ENCODE data around the gene ZBTB6.

Gene ZBTB6

DNA sequence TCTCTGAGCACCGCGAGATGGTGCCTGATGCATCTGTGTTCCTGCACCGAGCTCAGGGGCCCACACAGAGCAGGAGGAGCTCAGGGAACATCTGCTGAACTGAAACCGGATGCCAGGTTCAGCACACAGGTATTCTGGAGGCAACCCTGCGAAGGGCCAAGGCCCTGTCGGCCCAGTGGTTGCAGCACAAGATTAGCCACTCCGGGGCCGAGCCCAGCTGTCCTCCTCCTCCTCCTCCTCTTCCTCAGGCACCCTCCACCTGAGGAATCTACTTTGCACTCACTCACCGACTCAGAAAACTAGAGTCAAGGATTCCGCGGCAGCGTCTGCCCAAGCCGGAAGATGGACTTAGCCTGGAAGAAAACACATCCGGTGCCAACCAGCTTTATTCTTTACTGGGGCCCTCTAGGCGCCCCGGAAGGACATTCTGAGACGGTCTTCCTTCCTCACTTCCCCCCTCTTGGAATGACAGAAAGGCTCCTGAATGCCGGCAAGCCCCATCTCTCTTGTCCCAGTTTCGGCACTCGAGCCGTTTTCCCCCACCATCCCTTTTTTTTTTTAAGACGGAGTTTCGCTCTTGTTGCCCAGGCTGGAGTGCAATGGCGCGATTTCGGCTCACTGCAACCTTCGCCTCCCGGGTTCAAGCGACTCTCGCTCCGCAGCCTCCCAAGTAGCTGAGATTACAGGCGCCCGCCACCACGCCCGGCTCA is at the start of gene ZBTB6:
Gene ZBTB6 (minus strand): TSS at position 360 of the 710 bp plus-strand sequence. CDS start 1,251 bp downstream, outside the sequence.
- TF ChIP-seq CTCF (IDR thresholded peaks at IDR 0.05; ENCODE audit: insufficient read depth, low read length, poor library complexity, severe bottlenecking): no peak
- peak within 1 kb of the TSS; percentile 82 for H3K4me3 ChIP-seq (replicated peaks; ENCODE audit: low read depth, low read length)
- no peaks in the 10 kb centered on the region for H3K27me3 ChIP-seq (replicated peaks; ENCODE audit: control insufficient read depth, insufficient read depth, low read length)
- peaks cover 3% of the 10 kb centered on the region; the same call in 1 of the 2 replicates for H3K36me3 ChIP-seq (ENCODE audit: control insufficient read depth, insufficient read depth, low read length)
- peak; percentile 91 for DNase-seq (ENCODE audit: extremely low read depth, insufficient read length)

DNA sequence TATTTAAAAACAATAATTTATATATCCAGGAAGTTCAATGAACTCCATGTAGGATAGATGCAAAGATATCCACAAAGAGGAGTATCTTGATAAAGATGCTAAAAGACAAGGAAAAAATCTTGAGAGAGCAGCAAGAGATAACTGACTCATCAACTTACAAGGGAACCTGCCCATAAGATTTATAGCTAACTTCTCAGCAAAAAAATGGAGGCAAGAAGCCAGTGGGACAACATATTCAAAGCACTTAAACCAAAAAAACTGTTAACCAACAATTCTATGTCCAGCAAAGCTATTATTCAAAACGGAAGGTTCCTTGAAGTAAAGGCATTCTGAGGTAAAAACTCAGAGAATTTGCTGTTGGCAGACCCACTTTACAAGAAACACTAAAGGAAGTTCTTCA is 48.0 kb upstream of the ZBTB6 start:
- Histone ChIP-seq H3K36me3 (ENCODE audit: control insufficient read depth, insufficient read depth, low read length) (no peaks in the 10 kb centered on the region; the same call in none of the 2 replicates), H3K27me3 (replicated peaks; ENCODE audit: control insufficient read depth, insufficient read depth, low read length) (no peaks in the 10 kb centered on the region), H3K4me3 (replicated peaks; ENCODE audit: low read depth, low read length) (no peak overlapping the region)
- TF ChIP-seq CTCF (IDR thresholded peaks at IDR 0.05; ENCODE audit: insufficient read depth, low read length, poor library complexity, severe bottlenecking): no peak
- no peak for DNase-seq (ENCODE audit: extremely low read depth, insufficient read length)

- no peak for TF ChIP-seq CTCF (IDR thresholded peaks at IDR 0.05; ENCODE audit: insufficient read depth, low read length, poor library complexity, severe bottlenecking)
- DNase-seq (ENCODE audit: extremely low read depth, insufficient read length): no peak
- Histone ChIP-seq H3K27me3 (replicated peaks; ENCODE audit: control insufficient read depth, insufficient read depth, low read length) (no peaks in the 10 kb centered on the region), H3K36me3 (ENCODE audit: control insufficient read depth, insufficient read depth, low read length) (no peaks in the 10 kb centered on the region; the same call in 1 of the 2 replicates), H3K4me3 (replicated peaks; ENCODE audit: low read depth, low read length) (no peak overlapping the region)
Observed at GRCh38 chr9:122955961-122956360, 42.8 kb upstream of the ZBTB6 start.

- no peak for DNase-seq (ENCODE audit: extremely low read depth, insufficient read length)
- H3K4me3 ChIP-seq (replicated peaks; ENCODE audit: low read depth, low read length): no peak overlapping the region
- no peaks in the 10 kb centered on the region for H3K27me3 ChIP-seq (replicated peaks; ENCODE audit: control insufficient read depth, insufficient read depth, low read length)
- no peak for TF ChIP-seq CTCF (IDR thresholded peaks at IDR 0.05; ENCODE audit: insufficient read depth, low read length, poor library complexity, severe bottlenecking)
- no peaks in the 10 kb centered on the region; the same call in 1 of the 2 replicates for H3K36me3 ChIP-seq (ENCODE audit: control insufficient read depth, insufficient read depth, low read length)
Observed at GRCh38 chr9:122954253-122954691, 41.1 kb upstream of the ZBTB6 start.

DNA sequence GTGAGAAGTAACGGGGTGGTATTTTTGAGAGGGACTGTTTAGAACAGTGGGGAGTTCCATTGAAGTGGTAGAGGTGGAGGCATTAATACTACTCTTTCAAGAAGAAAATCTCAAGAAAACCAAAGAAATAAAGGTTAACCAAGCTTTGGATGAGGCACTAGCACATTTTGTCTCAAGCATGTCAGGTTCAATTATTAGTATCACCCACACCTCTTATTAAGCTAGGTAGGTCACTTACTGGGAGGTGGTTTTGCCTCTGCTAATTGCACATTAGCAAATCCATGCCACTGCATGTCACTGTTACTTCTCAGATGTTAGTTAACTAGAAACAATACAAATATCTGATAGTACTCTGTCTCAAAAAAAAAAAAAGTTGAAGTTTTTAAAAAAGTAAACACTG is 37.9 kb upstream of the ZBTB6 start:
- no peak for TF ChIP-seq CTCF (IDR thresholded peaks at IDR 0.05; ENCODE audit: insufficient read depth, low read length, poor library complexity, severe bottlenecking)
- H3K27me3 ChIP-seq (replicated peaks; ENCODE audit: control insufficient read depth, insufficient read depth, low read length): no peaks in the 10 kb centered on the region
- DNase-seq (ENCODE audit: extremely low read depth, insufficient read length): no peak
- H3K36me3 ChIP-seq (ENCODE audit: control insufficient read depth, insufficient read depth, low read length): no peaks in the 10 kb centered on the region; the same call in 1 of the 2 replicates
- H3K4me3 ChIP-seq (replicated peaks; ENCODE audit: low read depth, low read length): no peak overlapping the region
